Activated naive CD4-positive, alpha-beta T cell (primary cell): ENCODE measurements around the gene MBNL2.
"Not testable (repeated sequence)": the region's sequence is repeated elsewhere in the genome, so short reads cannot be mapped to it uniquely, and the experiment has no call there.

Source experiments
- DNase-seq, 4 experiments: peaks; one replicate each; lab custom pipeline; 2025; lab: John Stamatoyannopoulos, UW

Gene MBNL2

DNA sequence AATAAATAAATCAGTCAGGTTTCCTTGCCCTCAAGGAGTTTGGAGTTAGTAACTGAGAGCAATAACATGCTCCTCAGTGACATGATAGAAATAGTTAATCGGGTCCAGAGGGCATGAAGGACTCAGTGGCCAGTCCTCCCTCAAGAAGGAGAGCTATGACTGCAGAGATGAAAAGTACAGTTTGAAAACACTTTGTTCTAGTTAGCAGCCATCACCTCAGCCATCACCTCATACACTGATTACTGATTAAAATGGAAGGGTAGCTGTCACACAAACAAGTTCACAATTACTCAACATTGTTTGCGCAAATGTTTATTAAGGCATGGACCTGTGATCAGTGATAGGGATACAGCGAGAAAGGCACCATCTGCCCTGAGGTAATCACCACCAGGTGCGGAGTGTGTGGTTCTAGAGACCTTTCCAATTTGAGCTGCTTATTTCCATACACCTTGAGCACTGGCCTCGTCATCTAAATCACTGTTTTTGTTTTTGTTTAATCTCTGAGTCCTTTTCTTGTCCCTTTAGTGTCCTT lies 126.5 kb downstream of the MBNL2 start:
- DNase-seq: no peak

DNA sequence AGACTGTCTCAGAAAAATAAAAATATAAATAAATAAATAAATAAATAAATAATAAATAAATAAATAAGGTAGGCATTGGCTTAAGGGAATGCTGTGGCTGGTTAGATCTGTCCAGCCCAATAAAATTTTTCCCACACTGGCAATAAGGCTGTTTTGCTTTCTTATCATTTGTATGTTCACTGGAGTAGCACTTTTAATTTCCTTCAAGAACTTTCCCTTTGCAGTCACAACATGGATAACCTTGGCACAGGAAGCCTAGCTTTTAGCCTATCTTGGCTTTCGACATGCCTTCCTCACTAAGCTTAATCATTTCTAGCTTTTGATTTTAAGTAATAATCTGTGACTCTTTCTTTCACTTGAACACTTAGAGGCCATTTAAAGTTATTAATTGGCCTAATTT lies 129.9 kb downstream of the MBNL2 start:
- not testable (repeated sequence) for DNase-seq

DNA sequence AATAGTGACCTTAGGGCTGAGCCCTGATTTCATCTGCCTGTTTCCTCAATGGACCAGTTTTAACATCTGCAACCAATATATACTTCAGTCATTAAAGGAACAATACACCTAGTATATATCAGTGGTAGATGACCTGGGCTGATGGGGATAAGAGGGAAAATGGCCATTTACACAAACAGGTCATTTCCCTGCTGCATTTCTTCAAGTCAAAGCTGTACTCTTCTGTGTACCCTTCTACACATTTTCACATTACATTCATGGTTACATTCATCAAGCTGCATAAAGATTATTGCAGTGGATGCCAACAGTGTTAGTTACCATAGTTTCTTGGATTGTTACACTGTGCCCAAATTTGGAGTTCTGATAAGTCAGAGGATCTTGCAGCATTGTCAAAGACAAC lies 130.7 kb downstream of the MBNL2 start:
- no peak for DNase-seq

DNA sequence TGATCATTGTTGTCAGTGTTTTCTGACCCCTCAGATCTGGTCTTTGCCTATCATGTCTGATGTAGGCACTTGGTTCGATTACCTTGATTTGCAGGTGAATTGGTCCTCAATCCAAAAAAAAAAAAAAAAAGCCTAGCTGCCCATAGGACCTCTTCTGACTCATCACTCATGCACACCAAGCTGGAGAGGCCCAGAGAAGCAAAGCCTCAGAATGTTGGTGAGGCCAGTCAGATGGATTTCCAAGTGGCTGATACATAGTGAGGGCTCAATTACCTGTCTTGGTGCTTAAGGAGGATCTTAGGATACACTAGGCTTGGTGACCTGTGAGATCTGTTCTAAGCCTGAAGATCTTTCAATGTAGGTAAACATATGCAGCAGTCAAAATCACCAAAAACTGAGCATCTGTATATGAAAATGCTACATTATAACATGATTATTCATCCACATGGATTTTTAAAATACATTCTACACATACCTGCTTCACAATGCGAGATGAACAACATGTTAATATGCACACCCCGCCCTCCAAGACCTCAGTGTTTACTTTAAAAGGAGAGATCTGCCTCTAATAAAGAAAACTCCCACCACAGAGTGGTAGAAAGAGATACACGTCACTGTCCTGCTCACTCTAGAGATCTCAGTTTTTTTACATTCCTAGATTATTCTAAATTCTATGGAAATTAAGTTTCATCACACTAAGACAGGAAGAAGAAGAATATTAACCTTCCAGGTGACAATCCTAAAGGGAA lies 132.0 kb downstream of the MBNL2 start:
- DNase-seq: no peak

DNA sequence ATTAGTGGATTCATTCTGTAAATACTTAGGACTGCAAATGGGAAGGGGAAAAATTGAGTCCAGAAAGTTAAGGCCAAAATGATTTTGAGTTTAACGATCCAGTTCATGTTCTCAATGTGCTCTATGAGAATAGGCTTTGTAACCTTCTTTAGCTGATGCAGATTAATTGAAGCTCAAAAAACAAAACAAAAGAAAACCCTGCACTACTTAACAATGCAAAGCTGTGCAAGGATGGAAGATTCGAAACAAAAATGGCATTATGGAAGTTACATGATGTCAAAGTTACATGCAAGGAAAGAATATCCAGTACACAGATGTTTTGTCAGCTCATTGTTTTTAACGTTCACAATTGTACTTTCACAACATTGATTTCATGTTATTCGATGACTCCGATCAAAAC lies 132.7 kb downstream of the MBNL2 start:
- DNase-seq: no peak

DNA sequence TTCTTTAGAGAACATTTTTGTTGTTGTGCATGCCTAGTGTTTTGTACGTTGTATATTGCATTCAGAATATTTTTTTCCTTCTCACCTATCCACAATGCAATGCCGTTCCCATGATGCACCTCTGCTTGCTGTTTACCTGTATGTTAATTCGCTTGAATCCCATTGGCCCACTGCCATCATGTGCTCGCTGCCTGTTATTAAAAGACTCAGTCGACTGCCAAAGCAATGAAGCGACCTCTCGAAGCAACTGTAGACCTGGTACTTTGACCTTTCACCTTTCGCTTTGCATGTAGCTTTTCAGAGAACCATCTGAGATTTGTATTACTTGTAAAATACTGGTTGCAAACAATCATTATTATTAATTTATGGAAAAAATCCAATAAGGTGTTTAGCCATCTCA lies 134.5 kb downstream of the MBNL2 start:
- DNase-seq: no peak

DNA sequence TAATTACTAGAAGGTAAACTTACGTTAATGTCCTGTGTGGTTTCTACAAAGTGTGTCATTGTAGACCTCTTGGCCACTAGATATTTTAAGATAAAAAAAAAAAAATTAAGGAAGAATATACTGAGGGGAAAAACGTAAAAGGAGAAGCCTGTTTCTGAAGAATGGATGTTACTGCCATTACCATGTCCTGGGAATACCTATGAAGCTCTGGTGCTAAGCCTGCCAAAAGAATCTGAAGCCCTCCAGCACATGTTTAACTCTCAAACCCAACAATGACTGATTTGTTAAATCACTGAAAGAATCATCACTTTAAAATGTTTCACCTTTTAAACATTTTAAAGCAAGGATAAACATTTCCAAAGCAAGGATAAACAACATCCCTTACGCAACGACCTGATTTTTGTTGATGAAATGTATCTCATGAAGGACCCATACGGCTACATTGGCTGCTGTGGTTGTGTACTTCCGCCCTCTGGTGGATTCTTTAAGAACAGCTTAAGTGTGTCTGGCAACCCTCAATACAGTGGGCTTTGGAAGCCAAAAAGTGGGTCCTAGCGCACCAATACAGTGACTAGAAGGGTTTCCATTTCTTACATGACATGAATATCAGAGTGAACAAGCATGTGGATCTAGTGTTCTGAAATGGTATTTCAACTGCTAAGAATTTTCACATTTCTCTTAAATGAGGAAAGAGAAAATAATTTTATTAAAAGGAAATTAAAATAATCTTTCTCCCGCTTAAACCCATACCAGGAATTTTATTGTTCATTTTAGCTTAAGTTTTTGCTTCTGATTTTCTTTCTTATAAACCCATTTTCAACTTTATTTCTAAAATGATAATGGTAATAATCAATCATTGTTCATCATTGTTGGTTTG lies 137.3 kb downstream of the MBNL2 start:
- peak in 2 of 4 experiments; percentile 3 to 4 for DNase-seq

DNA sequence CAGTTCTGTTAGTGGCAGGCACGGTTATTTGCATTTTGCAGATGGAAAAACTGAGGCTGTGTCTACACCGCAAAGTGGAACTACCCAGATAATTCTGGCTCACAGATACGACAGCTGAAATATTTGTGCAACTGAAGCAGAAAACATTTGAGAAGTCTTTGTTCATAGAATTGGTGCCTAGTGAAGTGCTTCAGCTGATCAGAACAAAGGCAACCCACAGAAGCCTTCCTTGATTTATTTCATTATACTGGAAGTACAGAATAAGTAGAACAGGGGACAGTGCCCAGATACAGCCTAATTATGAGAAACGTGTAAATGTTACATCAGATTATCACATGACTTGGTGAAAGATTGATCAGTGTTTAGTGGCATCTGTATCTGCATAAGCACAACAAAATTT lies 138.5 kb downstream of the MBNL2 start:
- no peak for DNase-seq

DNA sequence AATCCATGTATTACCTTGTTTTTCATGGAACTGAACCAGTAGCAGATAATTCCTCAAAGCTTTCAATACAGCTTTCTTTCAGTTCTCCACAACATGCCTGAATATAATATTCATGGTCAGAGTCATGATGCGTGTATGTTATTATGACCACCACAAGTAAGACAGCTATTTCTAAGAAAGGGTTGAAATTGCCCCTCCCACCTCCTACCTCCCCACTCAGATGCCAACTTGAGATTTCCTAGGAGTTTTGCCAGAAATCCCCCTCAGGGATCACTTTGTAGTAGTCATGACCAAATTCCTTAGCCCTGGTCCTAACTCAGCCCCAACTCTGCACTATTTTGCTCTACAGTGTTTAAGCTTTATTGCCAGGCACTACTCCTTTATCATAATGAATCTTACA lies 141.9 kb downstream of the MBNL2 start:
- no peak for DNase-seq

DNA sequence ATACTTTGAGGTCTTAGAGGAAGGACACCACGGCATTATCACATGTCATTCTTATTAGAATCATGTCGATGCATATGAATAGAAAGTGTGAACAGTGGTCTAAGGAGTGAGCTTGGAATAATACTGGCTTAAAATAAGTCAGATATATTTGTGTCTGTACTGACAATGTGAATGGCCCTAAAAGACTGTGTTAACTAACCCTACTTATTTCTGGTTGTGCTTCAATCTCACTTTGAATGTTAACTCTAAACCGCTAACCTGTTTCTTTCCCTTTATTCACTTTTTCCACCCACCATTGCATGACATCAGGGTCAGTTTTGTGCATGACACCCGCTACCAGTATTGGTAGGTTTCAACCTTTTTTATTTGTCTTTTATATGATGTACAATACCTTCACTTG lies 142.7 kb downstream of the MBNL2 start:
- DNase-seq: no peak

DNA sequence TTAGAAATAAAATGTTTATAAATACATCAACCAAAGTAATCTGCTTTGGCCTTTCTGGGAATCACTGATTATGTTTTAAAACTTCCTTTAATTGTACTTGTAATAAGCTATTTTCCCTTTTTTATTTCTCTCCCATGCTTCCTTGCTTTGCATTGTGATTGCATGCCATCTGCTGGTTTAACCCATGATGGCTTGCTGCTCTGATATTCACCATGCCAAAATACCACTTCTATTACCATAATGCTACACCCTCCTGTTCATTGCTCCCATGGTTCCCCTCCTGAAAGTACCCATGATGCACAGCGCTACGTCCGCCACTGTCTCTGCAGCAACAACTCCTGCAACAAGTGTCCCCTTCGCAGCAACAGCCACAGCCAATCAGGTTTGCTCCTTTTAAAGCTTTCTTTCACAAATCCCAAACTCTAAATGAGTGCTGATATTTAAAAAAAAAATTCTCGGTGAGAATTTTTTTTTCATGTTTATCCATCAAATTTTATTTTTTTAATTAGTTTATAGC lies 144.1 kb downstream of the MBNL2 start:
- DNase-seq: no peak

DNA sequence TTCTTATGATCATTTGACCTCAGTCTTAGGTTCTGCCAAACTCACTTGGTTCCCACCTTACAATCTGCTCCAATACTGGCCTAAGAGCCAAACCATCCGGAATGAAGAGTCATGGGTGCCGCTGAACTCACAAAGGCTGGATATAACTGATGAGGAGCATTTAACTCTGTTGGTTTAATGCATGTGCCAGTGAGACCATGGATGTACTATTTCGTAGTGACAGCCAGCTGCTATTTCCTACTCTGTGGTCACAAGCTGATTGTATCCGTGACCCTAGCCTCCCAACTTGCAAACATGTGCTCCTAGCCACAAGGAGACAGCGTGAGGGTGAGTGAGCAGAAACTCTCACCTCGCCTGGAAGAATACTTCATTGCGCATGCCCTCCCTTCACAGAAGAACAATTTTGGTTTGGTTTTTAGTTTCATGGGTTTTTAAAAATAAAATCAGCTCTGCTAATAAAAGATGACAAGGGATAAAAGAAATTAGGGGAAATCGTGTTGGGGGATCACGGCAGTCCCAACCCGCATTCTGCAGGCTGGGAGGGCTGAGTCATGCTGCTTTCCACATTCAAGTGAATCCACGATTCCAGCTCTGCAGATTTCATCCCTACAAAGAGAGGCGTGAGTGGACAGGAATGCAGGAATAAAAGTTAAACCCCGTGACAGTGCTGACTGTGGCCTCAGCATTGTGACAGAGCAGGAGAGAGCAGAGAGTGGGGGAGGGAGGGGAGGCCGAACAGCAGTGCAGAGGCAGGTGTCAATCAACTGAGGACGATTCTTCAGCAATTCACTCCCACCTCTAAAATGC lies 145.1 kb downstream of the MBNL2 start:
- DNase-seq: no peak

DNA sequence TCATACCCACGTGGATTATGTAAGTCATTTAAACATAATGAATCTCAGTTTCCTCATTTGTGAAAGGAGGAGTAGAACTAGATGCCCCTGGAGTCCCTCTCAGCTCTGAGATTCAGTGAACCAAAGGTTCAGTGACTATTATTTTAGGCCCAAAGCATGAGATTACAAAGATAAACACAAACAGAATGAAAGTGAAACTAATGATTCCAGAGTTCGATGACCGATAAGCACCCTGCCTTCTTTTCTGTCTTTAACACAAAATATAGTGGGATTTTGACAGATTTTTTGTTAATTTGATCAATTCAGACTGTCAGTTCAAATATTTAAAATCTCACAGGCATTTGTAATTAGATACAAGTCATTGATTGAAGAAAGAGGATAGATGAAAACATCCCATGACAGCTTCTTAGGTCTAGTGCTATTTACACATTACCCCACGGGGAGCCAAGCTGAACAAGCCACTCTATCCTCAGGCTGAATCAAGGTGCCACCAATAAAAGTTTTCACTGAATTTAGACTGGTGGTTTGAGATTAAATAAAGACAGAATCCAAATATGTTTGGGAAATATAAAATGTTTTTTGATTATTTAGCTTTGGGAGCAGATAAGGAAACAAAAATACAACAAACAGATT lies 147.2 kb downstream of the MBNL2 start:
- DNase-seq: no peak

DNA sequence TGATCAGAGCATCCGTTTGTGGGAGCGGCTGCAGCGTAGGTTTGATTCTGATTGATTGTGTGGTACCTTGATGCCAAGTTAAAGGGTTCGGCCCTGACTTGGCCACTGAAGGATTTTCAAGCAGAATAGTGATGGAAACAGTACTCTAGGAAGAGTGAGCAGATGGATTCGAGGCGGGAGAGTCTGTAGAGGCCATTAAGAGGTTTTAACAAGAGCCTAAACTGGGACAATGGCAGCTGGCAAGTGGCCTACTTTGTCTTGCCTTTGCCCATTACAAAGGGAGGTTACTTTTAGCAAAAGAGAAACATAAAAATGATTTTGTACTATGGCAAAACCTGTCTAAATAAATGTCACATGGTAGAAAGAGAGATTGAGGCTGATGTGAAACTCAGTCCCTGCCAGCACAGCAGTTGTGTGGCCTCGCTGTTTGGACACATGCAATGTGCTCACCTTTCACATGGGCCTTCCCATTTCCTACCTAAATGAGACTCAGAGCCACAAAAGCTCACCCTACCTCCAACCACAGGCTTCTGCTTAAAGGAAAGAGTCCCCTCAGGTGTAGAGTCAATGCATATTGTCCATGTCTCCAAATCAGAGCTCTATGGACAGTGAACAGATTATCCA lies 149.5 kb downstream of the MBNL2 start:
- no peak for DNase-seq

DNA sequence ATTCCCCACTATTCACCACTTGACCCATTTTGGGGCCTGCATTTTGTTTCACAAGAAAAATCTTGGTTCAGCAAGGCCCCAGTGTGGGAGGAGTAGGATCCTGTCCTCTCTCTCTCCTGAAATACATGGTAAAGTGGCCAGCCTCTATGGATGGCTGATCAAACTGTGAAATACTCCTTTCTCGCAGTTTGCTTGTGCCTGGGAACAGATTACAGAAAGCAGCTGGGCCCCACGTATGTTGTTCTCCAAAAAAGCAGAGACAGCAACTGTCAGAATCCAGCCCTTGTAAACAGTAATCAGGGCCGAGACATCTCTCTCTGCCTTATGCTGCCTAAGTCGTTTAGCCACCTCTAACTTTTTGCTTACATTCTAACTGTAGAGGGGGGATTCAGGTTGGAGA lies 150.8 kb downstream of the MBNL2 start:
- no peak for DNase-seq

DNA sequence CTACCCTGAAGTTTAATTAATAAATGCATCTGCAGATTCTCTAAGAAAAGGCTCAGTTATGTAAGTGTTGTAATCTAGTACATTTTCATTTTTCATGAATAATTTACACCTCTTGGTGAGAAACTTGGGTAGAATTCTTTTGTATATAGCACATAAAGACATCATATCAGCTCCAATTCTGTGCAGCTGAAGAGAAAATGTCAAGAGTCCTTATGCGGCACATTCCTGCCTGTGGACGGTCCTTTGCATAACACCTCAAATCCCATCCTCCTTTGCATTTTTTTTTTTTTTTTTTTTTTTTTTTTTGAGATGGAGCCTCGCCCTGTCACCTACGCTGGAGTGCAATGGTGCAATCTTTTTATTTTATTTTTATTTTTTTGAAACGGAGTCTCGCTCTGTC lies 151.7 kb downstream of the MBNL2 start:
- DNase-seq: no peak

DNA sequence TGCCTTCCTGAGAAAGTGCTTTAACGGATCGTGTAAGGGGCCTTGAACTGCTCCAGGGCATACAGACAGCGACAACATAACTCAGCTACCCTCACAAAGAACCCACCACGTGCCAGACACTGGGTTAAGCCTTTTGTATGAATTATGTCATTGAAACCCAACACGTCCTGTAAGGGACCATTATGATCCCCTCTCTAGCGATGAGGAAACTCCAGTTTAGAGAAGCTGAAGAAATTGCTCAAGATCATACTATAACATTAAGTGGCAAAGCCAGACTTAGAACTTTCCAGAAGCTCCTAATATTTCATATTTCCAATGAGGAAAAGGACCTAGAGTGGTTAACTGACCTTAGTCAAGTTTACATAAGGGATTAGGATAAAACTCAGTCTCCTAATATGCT lies 154.8 kb downstream of the MBNL2 start:
- no peak for DNase-seq

DNA sequence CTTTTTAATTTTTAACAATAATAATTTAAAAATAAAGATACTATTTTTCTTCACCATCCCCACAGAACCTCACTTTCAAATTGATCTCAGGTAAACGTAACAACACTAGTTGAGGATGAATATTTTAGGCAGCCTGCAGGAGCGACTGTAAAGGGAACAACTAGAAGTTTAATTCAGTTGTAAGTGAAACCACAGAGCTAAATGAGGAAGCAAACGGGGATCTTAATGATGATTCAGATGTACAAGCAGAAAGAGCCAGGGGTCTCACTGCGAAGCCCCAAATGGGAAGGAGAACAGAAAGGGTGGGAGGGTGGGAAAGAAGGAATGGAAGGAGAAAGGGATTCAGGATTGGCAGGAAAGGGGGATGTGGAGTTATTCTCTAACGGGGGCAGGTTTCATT lies 157.3 kb downstream of the MBNL2 start:
- DNase-seq: no peak

DNA sequence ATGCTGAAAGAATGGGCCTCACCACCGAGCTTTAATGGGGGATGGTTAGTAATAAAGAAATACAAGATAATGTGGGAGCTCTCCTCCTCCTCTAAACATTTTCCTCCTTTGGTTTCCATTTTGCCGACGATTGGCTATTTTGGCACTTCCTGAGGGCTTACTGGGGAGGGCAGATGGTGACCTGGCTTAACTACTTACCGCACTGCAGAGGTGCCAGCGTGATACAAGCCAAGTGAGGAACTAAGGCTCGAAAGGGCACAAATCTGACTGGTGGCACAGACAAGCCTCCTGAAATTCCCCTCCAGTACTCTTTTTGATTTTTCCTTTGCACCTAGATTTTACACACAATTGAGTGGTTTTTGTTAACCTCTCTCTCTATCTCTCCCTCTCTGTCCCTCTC lies 158.6 kb downstream of the MBNL2 start:
- DNase-seq: no peak

DNA sequence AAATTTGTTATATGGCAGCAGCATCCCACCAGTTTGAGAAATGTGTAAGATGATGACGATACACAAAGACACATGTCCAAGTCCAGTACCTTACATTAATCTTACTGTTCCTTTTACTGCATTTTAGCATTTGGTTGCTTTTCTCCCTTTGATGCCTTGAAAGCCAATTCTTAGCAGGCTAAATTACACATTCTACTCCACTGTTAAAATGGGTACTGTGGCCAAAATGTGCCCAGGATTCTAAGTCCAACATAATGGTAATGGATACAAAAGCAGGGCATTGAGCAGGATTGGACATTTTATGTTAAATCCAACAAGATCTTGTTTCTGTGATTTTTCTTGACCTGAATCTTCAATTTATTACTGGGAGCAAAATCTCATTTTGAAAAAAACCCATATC lies 159.1 kb downstream of the MBNL2 start:
- no peak for DNase-seq

DNA sequence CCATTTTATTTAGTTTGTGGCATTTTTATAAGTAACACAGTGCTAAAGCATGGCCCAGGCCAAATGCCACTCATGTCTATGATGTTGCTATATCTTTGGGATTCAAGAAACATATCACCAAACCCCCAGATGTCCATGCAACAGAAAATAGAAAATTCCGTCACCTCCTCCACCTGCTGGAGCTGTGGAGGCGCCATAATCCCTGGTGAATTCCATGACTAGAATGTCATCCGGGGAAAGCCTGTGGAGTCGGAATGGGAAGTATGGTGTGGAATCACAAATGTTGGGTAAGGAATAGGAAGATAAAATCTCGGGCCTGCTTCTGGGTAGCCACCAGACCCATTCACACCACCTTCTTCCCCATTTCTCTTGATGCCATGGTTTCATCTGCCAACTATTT lies 160.1 kb downstream of the MBNL2 start:
- no peak for DNase-seq
